Ramos (cell line): Measurements from ENCODE around the gene AKR1D1.
"Not testable (repeated sequence)": the region's sequence is repeated elsewhere in the genome, so short reads cannot be mapped to it uniquely, and the experiment has no call there.

Experiments
- in situ Hi-C: fragments of 300-500 bp; cut with MboI; formaldehyde crosslinking; loops from one replicate; pipeline ENCODE4 v1.14.3; 2022; ENCODE audit warnings: low sequenced_read_pairs; ENCODE audit not compliant: unreplicated experiment

AKR1D1 gene

GRCh38 chr7:138076196-138076595 lies at the start of gene AKR1D1:
AKR1D1 (plus strand) TSS chr7:138076459; CDS start chr7:138076519, 60 bp downstream.
- in situ Hi-C loops: no loop called here

GRCh38 chr7:138027100-138027499 lies 49.2 kb upstream of the AKR1D1 start:
- in situ Hi-C loops: no loop called here

- in situ Hi-C loops: no loop called here
Observed at GRCh38 chr7:138029126-138029525, 47.1 kb upstream of the AKR1D1 start.

- in situ Hi-C loops: no loop called here
Observed at GRCh38 chr7:138029941-138030340, 46.3 kb upstream of the AKR1D1 start.

GRCh38 chr7:138030679-138031351 lies 45.4 kb upstream of the AKR1D1 start:
- in situ Hi-C loops: no loop called here

GRCh38 chr7:138032186-138032585 lies 44.1 kb upstream of the AKR1D1 start:
- in situ Hi-C loops: no loop called here

GRCh38 chr7:138032770-138033169 lies 43.5 kb upstream of the AKR1D1 start:
- in situ Hi-C loops: no loop called here

- in situ Hi-C loops: no loop called here
Observed at GRCh38 chr7:138033241-138033640, 43.0 kb upstream of the AKR1D1 start.

GRCh38 chr7:138036135-138036534 lies 40.1 kb upstream of the AKR1D1 start:
- in situ Hi-C loops: no loop called here

GRCh38 chr7:138040063-138040462 lies 36.2 kb upstream of the AKR1D1 start:
- in situ Hi-C loops: not testable (repeated sequence)

GRCh38 chr7:138044897-138045296 lies 31.4 kb upstream of the AKR1D1 start:
- in situ Hi-C loops: no loop called here

- in situ Hi-C loops: no loop called here
Observed at GRCh38 chr7:138047907-138048306, 28.4 kb upstream of the AKR1D1 start.

GRCh38 chr7:138049505-138050116 lies 26.6 kb upstream of the AKR1D1 start:
- in situ Hi-C loops: no loop called here

GRCh38 chr7:138051712-138052247 lies 24.5 kb upstream of the AKR1D1 start:
- in situ Hi-C loops: not testable (repeated sequence)

- in situ Hi-C loops: no loop called here
Observed at GRCh38 chr7:138052696-138053095, 23.6 kb upstream of the AKR1D1 start.

- in situ Hi-C loops: not testable (repeated sequence)
Observed at GRCh38 chr7:138055698-138056097, 20.6 kb upstream of the AKR1D1 start.

- in situ Hi-C loops: no loop called here
Observed at GRCh38 chr7:138063400-138063799, 12.9 kb upstream of the AKR1D1 start.

- in situ Hi-C loops: no loop called here
Observed at GRCh38 chr7:138064856-138065357, 11.4 kb upstream of the AKR1D1 start.

GRCh38 chr7:138065827-138066226 lies 10.4 kb upstream of the AKR1D1 start:
- in situ Hi-C loops: no loop called here

GRCh38 chr7:138066954-138067394 lies 9.3 kb upstream of the AKR1D1 start:
- in situ Hi-C loops: no loop called here

GRCh38 chr7:138067774-138068173 lies 8.5 kb upstream of the AKR1D1 start:
- in situ Hi-C loops: no loop called here
